Measurements from ENCODE around the gene FAM204A. TPM values are rescaled to one million over a fixed set of nuclear protein-coding genes. Genes with fewer than 3 reads are reported as not detected.

The FAM204A gene
- total and polyA plus RNA-seq, 2 of the 13 experiments (the other 11 are each of a cell fraction or from before 2014, with no cell fraction given) = 9.2 to 61.0 TPM

- TF ChIP-seq SNRNP70 (IDR thresholded peaks at IDR 0.05; ENCODE audit: low read depth, low read length) (no peak), UBTF (CRISPR knock-in tag; IDR thresholded peaks at IDR 0.05) (no peak), ZNF563 (CRISPR knock-in tag; IDR thresholded peaks at IDR 0.05) (no peak), ZNF574 (CRISPR knock-in tag; IDR thresholded peaks at IDR 0.05) (no peak), SSRP1 (CRISPR knock-in tag; IDR thresholded peaks at IDR 0.05) (no peak), ZNF33B (CRISPR knock-in tag; IDR thresholded peaks at IDR 0.05) (no peak), CHCHD3 (CRISPR knock-in tag; IDR thresholded peaks at IDR 0.05) (no peak)
- no peak for FAIRE-seq
- H3K79me2 ChIP-seq (ENCODE audit: insufficient read depth, low read length) = no peaks in the 10 kb centered on the region
- H3K9ac ChIP-seq (ENCODE audit: insufficient read depth, low read depth, low read length) = no peak overlapping the region
- no peak overlapping the region for H3K27ac ChIP-seq (ENCODE audit: extremely low read length, insufficient read depth, low read length)
- no TSS peak for BruUV-seq (replicated peaks)
- no peaks in the 10 kb centered on the region for H3K36me3 ChIP-seq (replicated peaks in 1 of 2; ENCODE audit: control insufficient read depth in 1 of 2, insufficient read depth in 2 of 2, low read length in 2 of 2)
- no peak for ATAC-seq
- no peaks in the 10 kb centered on the region for H3K4me1 ChIP-seq (ENCODE audit: insufficient read depth, low read length)
- in situ Hi-C loops (cut with HindIII; ENCODE audit: extremely low pct_ligation_motif_present, low pct_unique_long_range_greater_than_20kb) = no loop called here
- no peak overlapping the region for H2AFZ ChIP-seq (ENCODE audit: low read length)
- WGBS (ENCODE audit: low lambda C conversion rate) = 64% methylated on average over 3 of the region's 3 CpGs
- no peaks in the 10 kb centered on the region for H3K9me3 ChIP-seq (ENCODE audit: low read length)
- no peak overlapping the region for H3K4me3 ChIP-seq (replicated peaks in 1 of 3; ENCODE audit: insufficient read depth in 1 of 3, low read depth in 2 of 3, low read length in 3 of 3)
- intact Hi-C loops (cut with micrococcal nuclease; ENCODE audit: unreplicated experiment) = no loop called here
- no peak for DNase-seq (ENCODE audit: low spot score)
- 0 out of 5 replicates have a peak, but pooled peaks cover 0 to 6% of the 10 kb centered on the region in 2 experiments for H3K27me3 ChIP-seq (ENCODE audit: control insufficient read depth in 1 of 2, insufficient read depth in 2 of 2, low read length in 2 of 2)
- ChIA-PET CTCF (ENCODE audit: low intra/inter-chr PET ratio, low total read pairs) (no interaction called here), POLR2A (no interaction called here)
- H4K20me1 ChIP-seq (ENCODE audit: insufficient read depth, low read length) = no peaks in the 10 kb centered on the region
- no peak overlapping the region for H3K4me2 ChIP-seq (ENCODE audit: low read depth, low read length)
Measured at GRCh38 chr10:118262538-118262937, 79.6 kb downstream of the FAM204A start.
